Activated CD8-positive, alpha-beta memory T cell treated with anti-CD3 and anti-CD28 coated beads for 4 hours (primary cell): Measurements from ENCODE around the gene TMEM272.

ENCODE experiments used
- DNase-seq, 2 donors: peaks; one replicate each; pipeline ENCODE4 v3.0.0-alpha.2; 2020; ENCODE audit warnings: low read depth in 2 of 2

Gene TMEM272

GRCh38 chr13:51804295-51805172, 40.4 kb downstream of the TMEM272 start:
- no peak for DNase-seq

DNA sequence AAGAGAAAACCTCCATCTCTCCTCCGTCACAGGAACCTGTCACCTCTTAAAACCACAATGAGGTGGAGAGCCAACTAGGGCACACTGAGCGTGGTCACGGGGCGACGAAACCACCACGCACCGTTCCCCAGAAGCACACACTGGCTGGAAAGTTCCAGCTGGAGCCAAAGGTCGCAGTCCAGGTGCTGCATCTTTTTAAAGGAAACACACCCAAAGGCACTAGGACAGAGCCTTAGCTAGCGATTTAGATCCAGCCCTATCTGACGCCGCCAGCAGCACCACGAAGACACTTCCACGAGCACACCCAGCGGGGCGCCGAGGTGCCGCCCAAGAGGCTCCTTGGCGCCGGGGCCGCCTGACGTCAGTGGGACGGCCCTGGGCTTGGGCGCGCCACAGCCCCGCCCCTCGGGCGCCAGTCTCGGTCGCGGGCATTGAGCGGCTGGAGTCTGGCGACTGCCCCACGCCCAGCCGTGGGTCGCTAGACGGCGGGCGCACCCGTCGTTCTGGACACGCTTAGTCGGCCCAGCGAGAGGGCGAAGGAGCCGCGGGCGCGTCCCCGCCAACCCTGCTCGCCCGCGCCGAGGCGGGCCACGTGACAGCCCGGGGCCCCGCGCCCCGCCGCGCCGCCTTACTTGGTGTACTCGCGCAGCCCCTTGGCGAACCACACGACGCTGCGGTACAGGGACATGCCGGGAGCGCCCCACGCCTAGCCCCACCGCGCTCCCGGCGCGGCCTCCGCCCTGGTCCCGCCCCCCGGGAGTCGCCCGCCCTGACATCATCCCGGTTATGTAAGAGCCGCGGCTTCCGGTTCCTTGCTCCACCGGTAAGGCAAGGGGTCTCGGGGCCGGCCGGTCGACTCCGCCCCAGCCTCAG, 41.3 kb downstream of the TMEM272 start, which contains the start of gene DHRS12:
TSS of gene DHRS12 (minus strand) at position 742 of the 873 bp plus-strand sequence. CDS start 4,504 bp downstream, outside the sequence.
- peak; percentile 72 to 75 for DNase-seq

GRCh38 chr13:51802631-51803418, 42.2 kb downstream of the TMEM272 start:
- no peak for DNase-seq

DNA sequence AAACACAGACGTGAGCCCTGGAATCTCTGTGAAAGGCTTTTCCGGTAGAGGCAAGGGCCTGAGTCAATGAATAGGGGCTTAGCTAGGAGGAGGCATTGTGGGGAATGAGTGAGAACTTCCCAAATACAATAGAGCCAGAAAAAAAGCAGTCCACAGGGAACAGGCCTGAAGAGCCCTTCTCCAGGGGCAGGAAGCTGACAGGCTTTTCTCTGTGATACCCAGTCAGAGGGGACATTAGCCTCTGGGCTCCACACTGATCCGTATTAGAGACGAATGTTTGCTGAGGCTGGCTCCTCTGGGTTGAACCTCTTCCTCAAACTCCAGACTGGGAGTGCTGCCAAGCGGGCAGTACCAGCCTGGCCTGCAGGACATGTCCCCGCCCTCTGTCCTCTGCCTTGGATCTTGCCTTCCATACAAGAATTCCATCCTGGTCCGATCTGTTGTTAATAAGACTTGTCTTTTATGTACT, 43.3 kb downstream of the TMEM272 start:
- DNase-seq: no peak

GRCh38 chr13:51800486-51800885, 44.5 kb downstream of the TMEM272 start:
- no peak for DNase-seq

- no peak for DNase-seq
Measured at GRCh38 chr13:51799261-51799660, 45.7 kb downstream of the TMEM272 start.

DNA sequence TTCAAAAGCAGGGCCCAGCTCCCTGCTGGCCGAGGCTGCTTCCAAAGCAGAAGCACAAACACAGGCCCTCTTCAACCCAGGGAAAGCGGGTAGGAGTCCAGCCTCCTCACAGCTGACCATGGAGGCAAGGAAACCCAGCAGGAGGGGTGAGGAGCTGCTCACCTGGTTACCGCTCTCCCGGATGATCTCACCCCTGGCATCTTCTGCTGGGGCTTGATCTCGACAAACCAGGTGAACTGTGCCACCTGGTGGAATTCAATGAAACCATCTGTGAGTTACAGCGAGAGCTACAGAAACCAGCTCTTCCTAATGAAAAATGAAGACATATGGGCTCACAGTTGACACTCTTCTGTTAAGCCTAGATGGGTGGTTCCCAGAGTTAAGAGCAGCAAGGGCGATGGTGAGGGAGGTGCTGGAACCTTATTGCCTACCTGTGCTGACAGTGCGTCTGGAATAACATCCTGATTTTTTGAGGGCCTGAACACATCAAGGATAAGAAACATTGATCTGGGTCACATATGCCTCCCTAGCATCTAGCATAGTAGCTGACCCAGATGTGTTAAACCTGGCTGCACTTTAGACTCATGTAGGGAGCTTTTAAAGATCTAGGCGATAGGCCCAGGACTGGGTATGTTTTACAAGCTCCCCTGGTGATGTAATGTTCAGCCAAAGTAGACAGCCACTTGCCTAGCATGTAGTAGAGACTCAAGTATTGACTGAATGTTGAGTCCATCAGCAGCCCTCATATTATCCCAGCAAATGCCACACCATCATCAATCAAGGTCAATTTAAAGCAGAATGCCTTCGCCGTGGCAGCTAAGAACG, 47.1 kb downstream of the TMEM272 start:
- DNase-seq: peak; percentile 27 to 41

- DNase-seq: no peak
Measured at GRCh38 chr13:51796546-51796945, 48.4 kb downstream of the TMEM272 start.

- DNase-seq: no peak
Measured at GRCh38 chr13:51795419-51795818, 49.6 kb downstream of the TMEM272 start.

- DNase-seq: no peak
Measured at GRCh38 chr13:51794964-51795363, 50.0 kb downstream of the TMEM272 start.

- peak in 1 of 2 donors; percentile 35 for DNase-seq
Measured at GRCh38 chr13:51793570-51794271, 51.3 kb downstream of the TMEM272 start.

GRCh38 chr13:51786425-51787265, 58.3 kb downstream of the TMEM272 start:
- DNase-seq: no peak

GRCh38 chr13:51785712-51786424, 59.1 kb downstream of the TMEM272 start:
- no peak for DNase-seq

GRCh38 chr13:51784097-51784496, 60.9 kb downstream of the TMEM272 start:
- no peak for DNase-seq

GRCh38 chr13:51783428-51784094, 61.4 kb downstream of the TMEM272 start:
- DNase-seq: no peak

- no peak for DNase-seq
Measured at GRCh38 chr13:51782026-51782710, 62.8 kb downstream of the TMEM272 start.
